Activated naive CD4-positive, alpha-beta T cell treated with anti-CD3 and anti-CD28 coated beads, Interleukin-2, amount 50 U/mL, for 72 hours (primary cell): ENCODE data around the gene RAE1. TPM values are rescaled to one million over a fixed set of nuclear protein-coding genes. Genes with fewer than 3 reads are reported as not detected.

ENCODE experiments used
- ATAC-seq, 2 donors: fragments of 150-1000 bp; cut with Tn5 transposase; 2 replicates each; pipeline ENCODE4 v1.10.0; 2021; ENCODE audit warnings: mild to moderate bottlenecking in 2 of 2, moderate library complexity in 2 of 2
- DNase-seq, 2 donors: peaks; one replicate each; pipeline ENCODE4 v3.0.0; 2021 to 2022; ENCODE audit warnings: low spot score in 2 of 2
- H3K27ac Mint-ChIP-seq, 2 donors: one replicate each; pipeline ENCODE4 v1.8.0; 2022; ENCODE audit warnings: mild to moderate bottlenecking in 2 of 2, mixed read lengths in 2 of 2
- H3K36me3 Mint-ChIP-seq, 2 donors: one replicate each; pipeline ENCODE4 v1.8.0; 2022; ENCODE audit warnings: mixed read lengths in 2 of 2
- H3K9me3 Mint-ChIP-seq, 2 donors: one replicate each; pipeline ENCODE4 v1.8.0; 2022; ENCODE audit warnings: mixed read lengths in 2 of 2
- total RNA-seq, 2 donors: library from RNA; stranded (reverse); gene quantifications; one replicate each; pipeline ENCODE4 v1.2.3, GENCODE V29; 2022

The RAE1 gene
- total RNA-seq, 2 donors from 2014 or later: 47.3 to 67.5 TPM

GRCh38 chr20:57389695-57390603 lies 38.9 kb downstream of the RAE1 start:
- Mint-ChIP-seq H3K9me3 (no peaks in the 10 kb centered on the region), H3K27ac (peak overlapping the region; percentile 90 to 100)
- ATAC-seq: peak; percentile 9 to 19

GRCh38 chr20:57390604-57391438 lies 39.8 kb downstream of the RAE1 start, which contains the start of gene RBM38:
RBM38 (plus strand) TSS chr20:57391396; CDS start chr20:57391582, 186 bp downstream.
- DNase-seq (peak; percentile 80 to 88), ATAC-seq (peak; percentile 52 to 76)
- Mint-ChIP-seq H3K27ac (peak within 1 kb of the TSS; percentile 93 to 100), H3K36me3 (peaks cover 27 to 35% of the 10 kb centered on the region in 2 donors), H3K9me3 (no peaks in the 10 kb centered on the region)

More at GRCh38 chr20:57389695-57390603, 38.9 kb downstream of the RAE1 start:
- H3K36me3 Mint-ChIP-seq: peaks cover 27 to 30% of the 10 kb centered on the region in 2 donors
- DNase-seq: peak; percentile 61 to 74

DNA sequence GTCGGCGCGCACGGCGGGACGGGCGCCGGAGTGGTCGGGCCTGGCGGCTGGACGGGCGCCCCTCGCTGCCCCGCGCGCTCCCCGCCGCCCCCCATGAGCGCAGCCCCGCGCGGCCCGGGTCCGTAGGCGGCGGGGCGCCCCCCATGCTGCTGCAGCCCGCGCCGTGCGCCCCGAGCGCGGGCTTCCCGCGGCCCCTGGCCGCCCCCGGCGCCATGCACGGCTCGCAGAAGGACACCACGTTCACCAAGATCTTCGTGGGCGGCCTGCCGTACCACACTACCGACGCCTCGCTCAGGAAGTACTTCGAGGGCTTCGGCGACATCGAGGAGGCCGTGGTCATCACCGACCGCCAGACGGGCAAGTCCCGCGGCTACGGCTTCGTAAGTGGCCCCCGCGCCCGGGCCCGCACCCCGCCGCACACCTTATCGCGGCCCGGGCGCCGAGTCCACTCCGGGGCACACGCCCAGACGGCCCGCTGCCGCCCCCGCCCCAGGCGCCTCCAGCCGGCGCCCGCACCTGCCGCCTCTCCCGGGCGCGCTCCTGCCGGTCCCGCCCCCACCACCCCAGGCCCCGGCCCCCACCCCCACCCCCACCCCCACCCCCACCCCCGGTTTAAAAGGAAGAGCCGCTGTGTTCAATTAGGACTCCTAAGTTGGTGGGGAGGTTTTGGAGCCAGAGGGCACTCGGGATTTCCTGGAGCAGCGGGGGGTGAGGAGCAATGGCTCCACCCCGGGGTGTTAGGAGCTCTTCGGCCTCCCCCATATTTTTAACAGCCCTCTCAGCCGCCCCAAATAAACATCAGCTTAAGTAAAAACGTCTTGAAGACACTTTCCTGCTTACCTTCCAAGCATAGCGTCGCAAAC lies 40.6 kb downstream of the RAE1 start:
- H3K27ac Mint-ChIP-seq: peak overlapping the region; percentile 93 to 96
- peak; percentile 2 to 10 for ATAC-seq
- peaks cover 27 to 35% of the 10 kb centered on the region in 2 donors for H3K36me3 Mint-ChIP-seq
- peak; percentile 35 to 78 for DNase-seq
- no peaks in the 10 kb centered on the region for H3K9me3 Mint-ChIP-seq

DNA sequence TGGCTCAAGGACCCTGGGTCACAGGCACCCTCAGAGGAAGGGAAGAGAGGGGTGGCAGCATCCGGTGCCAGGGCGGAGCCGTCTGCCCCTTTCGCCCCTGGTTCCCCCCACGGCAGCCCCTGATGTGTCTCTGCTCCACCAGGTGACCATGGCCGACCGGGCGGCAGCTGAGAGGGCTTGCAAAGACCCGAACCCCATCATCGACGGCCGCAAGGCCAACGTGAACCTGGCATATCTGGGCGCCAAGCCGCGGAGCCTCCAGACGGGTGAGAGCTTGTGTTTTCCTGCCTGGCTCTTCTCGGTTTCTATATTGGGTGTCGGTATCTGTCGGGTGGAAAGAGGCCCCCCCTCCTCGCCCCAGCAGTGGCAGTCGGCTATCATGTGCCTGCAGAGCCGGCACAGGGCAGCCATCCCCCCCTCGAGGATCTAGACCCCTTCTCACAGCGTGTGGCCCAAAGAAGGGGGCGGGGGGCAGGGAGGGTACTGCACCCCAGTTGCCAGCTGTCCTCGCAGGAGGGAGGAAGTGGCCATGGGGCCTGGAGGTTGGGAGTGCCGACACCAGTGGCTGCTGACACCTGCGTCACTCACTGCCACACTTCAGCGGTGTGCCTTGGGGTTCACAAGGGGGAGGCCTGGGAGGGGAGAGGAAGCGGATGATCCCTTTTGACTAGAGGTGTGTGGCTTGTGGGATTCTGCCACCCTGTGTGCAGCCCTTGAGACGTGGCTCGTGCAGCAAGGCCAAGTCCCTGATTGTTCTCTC lies 41.6 kb downstream of the RAE1 start:
- Mint-ChIP-seq H3K36me3 (peaks cover 30 to 40% of the 10 kb centered on the region in 2 donors), H3K27ac (peak overlapping the region; percentile 93 to 96), H3K9me3 (no peaks in the 10 kb centered on the region)
- ATAC-seq: peak; percentile 51 to 80
- DNase-seq: peak; percentile 66 to 91

- no peak for DNase-seq
- no peak for ATAC-seq
- no peaks in the 10 kb centered on the region for H3K9me3 Mint-ChIP-seq
- peak overlapping the region; percentile 93 to 96 for H3K27ac Mint-ChIP-seq
- H3K36me3 Mint-ChIP-seq: peaks cover 33 to 44% of the 10 kb centered on the region in 2 donors
These were observed 42.5 kb downstream of the RAE1 start for GRCh38 chr20:57393321-57394120.

GRCh38 chr20:57394121-57395082 lies 43.3 kb downstream of the RAE1 start:
- no peak for ATAC-seq
- Mint-ChIP-seq H3K9me3 (no peaks in the 10 kb centered on the region), H3K27ac (peak overlapping the region; percentile 93 to 96), H3K36me3 (peaks cover 40 to 53% of the 10 kb centered on the region in 2 donors)
- DNase-seq: no peak

DNA sequence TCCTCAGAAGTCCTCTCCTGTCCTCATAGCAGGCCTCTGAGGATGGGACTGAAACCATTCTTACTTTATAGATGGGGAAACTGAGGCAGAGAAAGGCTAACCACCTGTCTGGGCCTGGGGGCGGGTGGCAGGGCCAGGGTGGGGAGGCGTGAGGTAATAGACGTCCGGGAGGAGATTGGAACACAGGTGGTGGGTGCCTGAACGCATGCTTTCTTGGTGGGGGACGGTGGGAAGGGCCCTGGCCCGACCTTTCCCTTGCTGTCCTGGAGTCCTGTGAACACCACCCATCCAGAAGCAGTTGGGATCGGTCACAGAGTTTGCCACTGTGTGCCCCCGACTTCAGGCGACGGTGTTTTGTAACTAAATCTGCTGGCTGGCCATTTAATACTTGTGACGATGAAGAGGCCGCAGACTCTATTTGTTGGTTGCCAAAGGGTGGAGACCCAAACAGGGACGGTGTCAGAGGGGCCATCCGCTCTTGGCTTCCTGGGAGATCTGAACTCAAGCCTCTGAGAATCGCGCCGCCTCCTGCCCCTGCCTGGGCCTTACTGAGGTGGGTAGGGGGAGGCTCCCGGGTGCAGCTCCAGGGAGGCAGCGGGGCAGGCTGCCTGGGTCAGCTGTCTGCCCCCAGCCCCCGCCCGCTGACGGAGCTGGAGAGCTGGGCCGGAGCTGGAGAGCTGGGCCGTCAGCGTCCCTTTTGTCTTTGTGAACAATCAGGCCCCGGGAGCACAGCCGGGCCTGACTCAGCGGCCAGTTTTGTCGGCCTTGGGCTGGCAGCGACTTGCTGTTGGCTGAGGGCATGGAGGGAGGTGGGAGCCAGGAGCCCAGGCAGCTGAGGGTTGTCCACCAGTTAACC lies 44.3 kb downstream of the RAE1 start:
- H3K36me3 Mint-ChIP-seq: peaks cover 40 to 54% of the 10 kb centered on the region in 2 donors
- DNase-seq (no peak), ATAC-seq (no peak)
- H3K27ac Mint-ChIP-seq: peak overlapping the region in 1 of 2 donors; percentile 96
- H3K9me3 Mint-ChIP-seq: no peaks in the 10 kb centered on the region

DNA sequence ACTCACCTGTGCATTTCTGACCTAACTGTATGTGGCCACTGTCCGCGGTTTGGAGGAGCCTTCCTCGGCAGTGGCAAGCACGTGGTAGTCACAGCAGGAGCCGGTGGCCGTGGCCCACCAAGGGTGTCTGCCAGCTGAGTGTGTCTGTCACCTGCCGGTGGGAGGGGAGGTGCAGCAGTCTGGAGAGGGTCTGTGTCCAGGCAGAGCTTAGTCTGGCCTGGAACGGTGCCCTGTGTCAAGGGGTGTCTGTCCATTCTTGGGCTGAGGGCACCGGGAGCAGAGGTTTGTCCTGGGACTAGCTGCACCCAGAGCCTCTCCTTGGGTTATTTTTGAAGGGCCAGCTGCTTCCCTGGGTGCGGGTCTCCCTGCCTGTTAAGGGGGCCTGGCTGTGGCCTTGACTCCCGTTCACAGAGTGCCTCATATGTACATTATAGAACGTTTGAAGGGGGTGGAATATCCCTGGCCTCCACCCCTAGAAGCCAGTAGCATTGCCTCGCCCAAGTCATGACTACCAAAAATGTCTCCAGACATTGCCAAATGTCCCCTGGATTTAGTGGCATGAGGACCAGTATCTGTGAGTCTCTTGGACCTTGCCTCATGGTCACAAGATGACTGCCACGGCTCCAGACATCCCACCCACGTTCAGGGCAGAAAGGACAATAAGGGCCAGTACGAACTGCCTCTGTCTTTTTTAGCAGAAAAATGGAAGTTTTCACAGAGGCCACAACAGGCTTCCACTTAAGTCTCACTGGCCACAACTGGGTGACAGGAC lies 45.3 kb downstream of the RAE1 start:
- no peak for DNase-seq
- H3K27ac Mint-ChIP-seq: peak overlapping the region; percentile 14 to 94
- no peaks in the 10 kb centered on the region for H3K9me3 Mint-ChIP-seq
- peaks cover 48 to 58% of the 10 kb centered on the region in 2 donors for H3K36me3 Mint-ChIP-seq
- no peak for ATAC-seq

DNA sequence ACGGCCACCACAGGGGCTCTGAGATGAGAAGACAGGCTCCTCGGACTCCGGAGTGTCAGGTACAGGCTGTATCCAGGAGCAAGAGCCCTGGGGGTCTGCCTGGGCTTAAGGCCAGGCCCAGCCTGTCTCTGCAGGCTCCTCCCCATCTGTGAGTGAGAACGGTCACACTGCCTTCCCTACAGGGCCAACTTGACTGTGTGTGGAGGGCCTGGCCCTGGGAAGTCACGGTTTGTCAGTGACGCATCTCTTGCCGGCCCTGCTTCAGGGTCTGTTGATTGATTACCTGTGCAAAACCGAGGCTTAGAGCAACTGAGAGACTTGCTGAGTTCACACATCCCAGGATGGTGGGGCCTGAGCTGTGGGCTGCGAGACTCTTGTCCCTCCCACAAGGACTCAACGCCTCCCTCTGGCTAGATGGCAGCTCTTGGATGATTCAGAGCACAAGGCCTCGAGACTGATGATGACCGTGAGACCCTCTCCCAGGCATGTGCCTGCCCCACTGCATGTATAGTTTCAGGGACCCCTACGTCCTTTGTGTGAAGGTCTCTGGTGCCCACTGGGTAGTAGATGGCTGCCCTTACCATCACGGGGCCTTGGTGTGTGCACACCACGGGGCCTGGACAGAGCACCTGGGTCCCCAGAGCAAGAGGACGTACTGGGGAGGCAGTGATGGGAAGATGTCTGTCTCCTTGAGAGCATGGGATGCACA lies 46.1 kb downstream of the RAE1 start:
- peak overlapping the region; percentile 87 to 94 for H3K27ac Mint-ChIP-seq
- peaks cover 50 to 63% of the 10 kb centered on the region in 2 donors for H3K36me3 Mint-ChIP-seq
- DNase-seq (peak in 1 of 2 donors; percentile 32), ATAC-seq (peak in 1 of 2 donors; percentile 32)
- H3K9me3 Mint-ChIP-seq: no peaks in the 10 kb centered on the region

DNA sequence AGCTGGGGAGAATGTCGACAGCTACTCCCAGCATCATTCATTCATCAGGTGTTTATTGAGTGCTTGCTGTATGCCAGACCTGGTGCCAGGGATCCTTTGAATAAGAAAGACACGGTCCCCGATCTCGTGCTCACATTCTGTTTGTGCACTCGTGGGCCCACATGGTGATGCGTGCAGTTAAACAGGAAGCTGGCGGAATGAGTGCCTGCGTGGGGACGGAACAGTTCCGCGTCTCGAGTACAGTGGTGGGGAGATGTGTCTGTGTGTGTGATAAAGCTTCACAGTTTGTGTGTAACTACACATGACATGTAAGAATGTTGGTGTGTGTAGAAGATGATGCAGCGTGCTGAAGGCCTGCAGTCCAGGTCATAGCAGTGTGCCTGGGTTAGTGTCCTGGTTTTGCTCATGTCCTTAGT lies 46.6 kb downstream of the RAE1 start:
- DNase-seq (peak in 1 of 2 donors; percentile 33), ATAC-seq (peak; percentile 5 to 29)
- no peaks in the 10 kb centered on the region for H3K9me3 Mint-ChIP-seq
- H3K27ac Mint-ChIP-seq: peak overlapping the region; percentile 87 to 94
- peaks cover 47 to 59% of the 10 kb centered on the region in 2 donors for H3K36me3 Mint-ChIP-seq

DNA sequence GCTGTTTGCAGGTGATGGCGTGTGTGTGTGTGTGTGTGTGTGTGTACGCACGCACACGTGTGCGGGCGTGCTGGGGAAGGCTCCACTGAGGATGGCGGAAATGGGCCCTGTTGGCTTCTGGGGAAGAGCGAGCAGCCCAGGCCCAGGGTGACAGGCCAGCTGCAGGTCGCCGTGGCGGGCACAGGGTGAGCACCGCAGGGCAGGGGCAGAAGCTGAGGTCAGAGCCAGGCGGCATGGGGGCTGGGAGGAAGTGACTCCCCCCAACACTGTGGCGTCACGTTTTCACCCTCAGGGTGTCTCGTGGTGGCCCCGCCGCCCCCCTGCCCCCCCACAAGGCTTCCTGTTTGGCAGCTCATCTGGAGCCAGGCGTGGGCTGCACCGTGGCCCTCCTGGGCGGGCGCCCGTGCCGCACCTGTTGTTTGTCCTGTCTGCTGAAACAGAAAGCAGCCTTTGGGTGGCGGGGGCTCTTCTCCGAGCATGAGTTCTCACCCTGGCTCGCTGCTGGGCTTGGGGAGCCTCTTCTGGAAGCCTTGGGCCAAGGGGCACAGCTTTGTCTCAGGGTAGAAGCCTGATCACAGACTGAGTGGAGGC lies 47.3 kb downstream of the RAE1 start:
- H3K27ac Mint-ChIP-seq: peak overlapping the region; percentile 87 to 98
- peak; percentile 68 to 69 for ATAC-seq
- no peaks in the 10 kb centered on the region for H3K9me3 Mint-ChIP-seq
- H3K36me3 Mint-ChIP-seq: peaks cover 41 to 56% of the 10 kb centered on the region in 2 donors
- DNase-seq: peak; percentile 70 to 84
